ENCODE results near the gene PTPRD.

The PTPRD gene

GRCh38 chr9:8331507-8332330, 2281.1 kb downstream of the PTPRD start:
- Histone ChIP-seq H3K27ac (ENCODE audit: low read depth, low read length, severe bottlenecking) (no peak overlapping the region), H3K4me1 (ENCODE audit: control insufficient read depth, insufficient read depth, low read length, poor library complexity, severe bottlenecking) (peaks cover 5% of the 10 kb centered on the region), H3K9me3 (ENCODE audit: control insufficient read depth, low read length) (no peaks in the 10 kb centered on the region), H3K4me3 (ENCODE audit: extremely low read depth, insufficient read depth, low read length, poor library complexity, severe bottlenecking) (no peak overlapping the region), H3K36me3 (ENCODE audit: control insufficient read depth, insufficient read depth, low read length) (peaks cover 18% of the 10 kb centered on the region)
- WGBS, 2 experiments (ENCODE audit: insufficient coverage in 2 of 2) = 87 to 88% methylated on average over 8 to 9 of the region's 15 CpGs

DNA sequence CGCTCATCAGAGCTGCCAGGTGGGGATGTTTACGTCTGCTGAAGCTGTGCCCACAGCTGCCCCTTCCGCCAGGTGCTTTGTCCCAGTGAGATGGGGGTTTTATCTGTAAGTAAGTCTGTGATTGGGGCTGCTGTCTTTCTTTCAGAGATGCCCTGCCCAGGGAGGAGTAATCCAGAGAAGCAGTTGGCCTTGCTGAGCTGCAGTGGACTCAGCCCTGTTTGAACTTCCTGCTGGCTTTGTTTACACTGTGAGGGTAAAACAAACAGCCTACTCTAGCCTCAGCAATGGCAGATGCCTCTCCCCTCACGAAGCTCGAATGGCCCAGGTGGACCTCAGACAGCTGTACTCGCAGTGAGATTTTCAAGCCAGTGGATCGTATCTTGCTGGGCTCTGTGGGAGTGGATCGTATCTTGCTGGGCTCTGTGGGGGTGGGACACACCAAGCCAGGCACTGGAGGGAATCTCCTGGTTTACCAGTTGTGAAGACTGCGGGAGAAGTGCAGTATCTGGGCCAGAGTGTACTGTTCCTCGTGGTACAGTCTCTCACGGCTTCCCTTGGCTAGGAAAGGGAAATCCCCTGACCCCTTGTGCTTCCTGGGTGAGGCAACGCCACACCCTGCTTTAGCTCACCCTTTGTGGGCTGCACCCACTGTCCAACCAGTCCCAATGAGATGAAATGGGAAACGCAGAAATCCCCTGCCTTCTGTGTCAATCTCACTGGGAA, 2283.1 kb downstream of the PTPRD start:
- Histone ChIP-seq H3K27ac (ENCODE audit: low read depth, low read length, severe bottlenecking) (no peak overlapping the region), H3K4me3 (ENCODE audit: extremely low read depth, insufficient read depth, low read length, poor library complexity, severe bottlenecking) (no peak overlapping the region), H3K36me3 (ENCODE audit: control insufficient read depth, insufficient read depth, low read length) (peaks cover 18% of the 10 kb centered on the region), H3K4me1 (ENCODE audit: control insufficient read depth, insufficient read depth, low read length, poor library complexity, severe bottlenecking) (peaks cover 5% of the 10 kb centered on the region), H3K9me3 (ENCODE audit: control insufficient read depth, low read length) (no peaks in the 10 kb centered on the region)
- 76 to 89% methylated on average over 6 to 9 of the region's 13 CpGs for WGBS, 2 experiments (ENCODE audit: insufficient coverage in 2 of 2)

DNA sequence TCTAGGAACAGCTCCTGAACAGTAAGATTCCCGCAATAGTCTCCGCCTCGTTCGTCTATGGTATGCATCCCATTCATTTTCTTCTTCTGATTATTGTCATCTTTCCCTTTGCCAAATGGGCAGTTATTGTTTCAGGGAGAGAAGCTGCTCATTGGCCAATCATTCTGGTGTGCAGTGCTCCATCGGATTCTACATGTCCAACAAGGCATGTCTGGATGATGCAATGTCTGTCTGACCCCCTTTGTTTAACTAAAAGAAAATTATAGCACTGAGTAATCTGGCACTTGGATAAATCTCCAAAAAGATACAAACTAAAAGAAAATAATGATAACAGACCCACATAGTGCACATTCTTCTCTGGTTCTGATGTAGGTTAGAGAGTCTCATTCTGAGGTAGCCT, 2297.6 kb downstream of the PTPRD start:
- WGBS, 2 experiments (ENCODE audit: insufficient coverage in 2 of 2) = 94 to 100% methylated on average over 2 to 3 of the region's 5 CpGs
- Histone ChIP-seq H3K27ac (ENCODE audit: low read depth, low read length, severe bottlenecking) (no peak overlapping the region), H3K36me3 (ENCODE audit: control insufficient read depth, insufficient read depth, low read length) (peaks cover 18% of the 10 kb centered on the region), H3K9me3 (ENCODE audit: control insufficient read depth, low read length) (peaks cover 4% of the 10 kb centered on the region), H3K4me3 (ENCODE audit: extremely low read depth, insufficient read depth, low read length, poor library complexity, severe bottlenecking) (no peak overlapping the region), H3K4me1 (ENCODE audit: control insufficient read depth, insufficient read depth, low read length, poor library complexity, severe bottlenecking) (no peaks in the 10 kb centered on the region)

- no peak overlapping the region for H3K27ac ChIP-seq (ENCODE audit: low read depth, low read length, severe bottlenecking)
- no peak overlapping the region for H3K4me3 ChIP-seq (ENCODE audit: extremely low read depth, insufficient read depth, low read length, poor library complexity, severe bottlenecking)
- no peaks in the 10 kb centered on the region for H3K4me1 ChIP-seq (ENCODE audit: control insufficient read depth, insufficient read depth, low read length, poor library complexity, severe bottlenecking)
- H3K9me3 ChIP-seq (ENCODE audit: control insufficient read depth, low read length) = peaks cover 4% of the 10 kb centered on the region
- peaks cover 6% of the 10 kb centered on the region for H3K36me3 ChIP-seq (ENCODE audit: control insufficient read depth, insufficient read depth, low read length)
Observed at GRCh38 chr9:8309258-8309657, 2303.5 kb downstream of the PTPRD start.

- Histone ChIP-seq H3K4me3 (ENCODE audit: extremely low read depth, insufficient read depth, low read length, poor library complexity, severe bottlenecking) (no peak overlapping the region), H3K9me3 (ENCODE audit: control insufficient read depth, low read length) (no peaks in the 10 kb centered on the region), H3K4me1 (ENCODE audit: control insufficient read depth, insufficient read depth, low read length, poor library complexity, severe bottlenecking) (no peaks in the 10 kb centered on the region), H3K36me3 (ENCODE audit: control insufficient read depth, insufficient read depth, low read length) (no peaks in the 10 kb centered on the region), H3K27ac (ENCODE audit: low read depth, low read length, severe bottlenecking) (no peak overlapping the region)
- no CpG with 5 or more reads among the region's 2 CpGs for WGBS, 2 experiments (ENCODE audit: insufficient coverage in 2 of 2)
Observed at GRCh38 chr9:8304720-8305119, 2308.1 kb downstream of the PTPRD start.

DNA sequence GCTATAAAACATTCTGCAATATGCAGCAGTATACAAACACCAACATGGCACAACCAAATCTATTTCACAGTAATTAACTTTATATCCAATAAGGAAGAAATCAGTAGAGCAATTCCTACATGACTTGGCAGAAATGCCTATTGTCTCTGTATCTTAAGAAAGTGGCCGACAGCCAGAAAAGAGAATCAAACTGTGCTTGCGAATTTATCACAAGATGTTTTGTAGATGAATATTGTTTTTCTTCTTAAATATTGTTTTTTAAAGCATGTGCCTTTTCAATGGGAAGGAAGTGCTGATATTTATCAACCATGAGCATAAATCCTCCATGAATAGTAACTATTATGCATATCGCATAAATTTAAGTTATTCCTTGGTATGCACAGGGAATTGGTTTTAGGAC, 2311.5 kb downstream of the PTPRD start:
- Histone ChIP-seq H3K9me3 (ENCODE audit: control insufficient read depth, low read length) (no peaks in the 10 kb centered on the region), H3K4me1 (ENCODE audit: control insufficient read depth, insufficient read depth, low read length, poor library complexity, severe bottlenecking) (no peaks in the 10 kb centered on the region), H3K4me3 (ENCODE audit: extremely low read depth, insufficient read depth, low read length, poor library complexity, severe bottlenecking) (no peak overlapping the region), H3K27ac (ENCODE audit: low read depth, low read length, severe bottlenecking) (no peak overlapping the region), H3K36me3 (ENCODE audit: control insufficient read depth, insufficient read depth, low read length) (no peaks in the 10 kb centered on the region)
- 100% methylated on average over 1 of the region's 3 CpGs for WGBS, 2 experiments (ENCODE audit: insufficient coverage in 2 of 2)

GRCh38 chr9:8297047-8297446, 2315.8 kb downstream of the PTPRD start:
- Histone ChIP-seq H3K36me3 (ENCODE audit: control insufficient read depth, insufficient read depth, low read length) (no peaks in the 10 kb centered on the region), H3K4me3 (ENCODE audit: extremely low read depth, insufficient read depth, low read length, poor library complexity, severe bottlenecking) (no peak overlapping the region), H3K9me3 (ENCODE audit: control insufficient read depth, low read length) (no peaks in the 10 kb centered on the region), H3K4me1 (ENCODE audit: control insufficient read depth, insufficient read depth, low read length, poor library complexity, severe bottlenecking) (no peaks in the 10 kb centered on the region), H3K27ac (ENCODE audit: low read depth, low read length, severe bottlenecking) (no peak overlapping the region)
- 75 to 88% methylated on average over 2 of the region's 3 CpGs for WGBS, 2 experiments (ENCODE audit: insufficient coverage in 2 of 2)

- H3K4me1 ChIP-seq (ENCODE audit: control insufficient read depth, insufficient read depth, low read length, poor library complexity, severe bottlenecking) = no peaks in the 10 kb centered on the region
- H3K36me3 ChIP-seq (ENCODE audit: control insufficient read depth, insufficient read depth, low read length) = no peaks in the 10 kb centered on the region
- no peaks in the 10 kb centered on the region for H3K9me3 ChIP-seq (ENCODE audit: control insufficient read depth, low read length)
- 94 to 97% methylated on average over 2 to 4 of the region's 4 CpGs for WGBS, 2 experiments (ENCODE audit: insufficient coverage in 2 of 2)
- H3K4me3 ChIP-seq (ENCODE audit: extremely low read depth, insufficient read depth, low read length, poor library complexity, severe bottlenecking) = no peak overlapping the region
- H3K27ac ChIP-seq (ENCODE audit: low read depth, low read length, severe bottlenecking) = no peak overlapping the region
Observed at GRCh38 chr9:8292657-8293056, 2320.1 kb downstream of the PTPRD start.

GRCh38 chr9:8289681-8290080, 2323.1 kb downstream of the PTPRD start:
- H3K4me1 ChIP-seq (ENCODE audit: control insufficient read depth, insufficient read depth, low read length, poor library complexity, severe bottlenecking) = no peaks in the 10 kb centered on the region
- H3K4me3 ChIP-seq (ENCODE audit: extremely low read depth, insufficient read depth, low read length, poor library complexity, severe bottlenecking) = no peak overlapping the region
- no peak overlapping the region for H3K27ac ChIP-seq (ENCODE audit: low read depth, low read length, severe bottlenecking)
- WGBS, 2 experiments (ENCODE audit: insufficient coverage in 2 of 2) = 86% methylated on average over 1 of the region's 2 CpGs; no CpG with 5 or more reads in 1 of the 2 experiments
- H3K9me3 ChIP-seq (ENCODE audit: control insufficient read depth, low read length) = no peaks in the 10 kb centered on the region
- no peaks in the 10 kb centered on the region for H3K36me3 ChIP-seq (ENCODE audit: control insufficient read depth, insufficient read depth, low read length)

DNA sequence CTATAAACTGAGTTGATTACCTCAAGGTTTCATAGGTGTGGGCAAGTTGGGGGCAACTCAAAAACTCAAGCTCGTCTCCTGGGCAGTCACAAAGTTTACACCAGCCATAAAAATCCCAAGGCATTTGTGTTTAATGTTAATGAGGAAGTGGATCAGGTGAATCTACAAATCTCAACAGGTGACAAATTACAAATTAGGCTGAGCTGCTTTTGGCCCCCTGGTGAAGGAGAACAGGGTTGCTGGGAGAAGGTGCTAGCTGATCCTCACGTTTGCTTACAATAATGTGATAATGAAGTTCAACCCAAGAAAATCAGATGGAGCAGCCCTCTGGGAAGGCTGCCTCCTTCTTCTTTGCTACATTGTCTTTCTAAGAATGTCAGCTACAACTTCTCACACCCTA, 2324.8 kb downstream of the PTPRD start:
- Histone ChIP-seq H3K4me1 (ENCODE audit: control insufficient read depth, insufficient read depth, low read length, poor library complexity, severe bottlenecking) (no peaks in the 10 kb centered on the region), H3K9me3 (ENCODE audit: control insufficient read depth, low read length) (no peaks in the 10 kb centered on the region), H3K4me3 (ENCODE audit: extremely low read depth, insufficient read depth, low read length, poor library complexity, severe bottlenecking) (no peak overlapping the region), H3K36me3 (ENCODE audit: control insufficient read depth, insufficient read depth, low read length) (no peaks in the 10 kb centered on the region), H3K27ac (ENCODE audit: low read depth, low read length, severe bottlenecking) (no peak overlapping the region)
- 78% methylated on average over 1 of the region's 2 CpGs; no CpG with 5 or more reads in 1 of the 2 experiments for WGBS, 2 experiments (ENCODE audit: insufficient coverage in 2 of 2)

- no peak overlapping the region for H3K27ac ChIP-seq (ENCODE audit: low read depth, low read length, severe bottlenecking)
Observed at GRCh38 chr9:8287501-8287900, 2325.3 kb downstream of the PTPRD start.

More at GRCh38 chr9:8287501-8287900, 2325.3 kb downstream of the PTPRD start:
- Histone ChIP-seq H3K9me3 (ENCODE audit: control insufficient read depth, low read length) (no peaks in the 10 kb centered on the region), H3K36me3 (ENCODE audit: control insufficient read depth, insufficient read depth, low read length) (no peaks in the 10 kb centered on the region), H3K4me3 (ENCODE audit: extremely low read depth, insufficient read depth, low read length, poor library complexity, severe bottlenecking) (no peak overlapping the region), H3K4me1 (ENCODE audit: control insufficient read depth, insufficient read depth, low read length, poor library complexity, severe bottlenecking) (no peaks in the 10 kb centered on the region)
- 67% methylated on average over 1 of the region's 2 CpGs; no CpG with 5 or more reads in 1 of the 2 experiments for WGBS, 2 experiments (ENCODE audit: insufficient coverage in 2 of 2)

Measured in mesodermal cell (in vitro differentiated cells).